Stimulated activated CD8-positive, alpha-beta memory T cell treated with anti-CD3 and anti-CD28 coated beads, Interleukin-7, amount 100 ng/mL, for 4 hours (primary cell): Measurements from ENCODE around the gene THRA.

Source experiments
- DNase-seq, 2 donors: peaks; one replicate each; pipeline ENCODE4 v3.0.0-alpha.2; 2020; ENCODE audit warnings: low read depth in 2 of 2

The THRA gene

DNA sequence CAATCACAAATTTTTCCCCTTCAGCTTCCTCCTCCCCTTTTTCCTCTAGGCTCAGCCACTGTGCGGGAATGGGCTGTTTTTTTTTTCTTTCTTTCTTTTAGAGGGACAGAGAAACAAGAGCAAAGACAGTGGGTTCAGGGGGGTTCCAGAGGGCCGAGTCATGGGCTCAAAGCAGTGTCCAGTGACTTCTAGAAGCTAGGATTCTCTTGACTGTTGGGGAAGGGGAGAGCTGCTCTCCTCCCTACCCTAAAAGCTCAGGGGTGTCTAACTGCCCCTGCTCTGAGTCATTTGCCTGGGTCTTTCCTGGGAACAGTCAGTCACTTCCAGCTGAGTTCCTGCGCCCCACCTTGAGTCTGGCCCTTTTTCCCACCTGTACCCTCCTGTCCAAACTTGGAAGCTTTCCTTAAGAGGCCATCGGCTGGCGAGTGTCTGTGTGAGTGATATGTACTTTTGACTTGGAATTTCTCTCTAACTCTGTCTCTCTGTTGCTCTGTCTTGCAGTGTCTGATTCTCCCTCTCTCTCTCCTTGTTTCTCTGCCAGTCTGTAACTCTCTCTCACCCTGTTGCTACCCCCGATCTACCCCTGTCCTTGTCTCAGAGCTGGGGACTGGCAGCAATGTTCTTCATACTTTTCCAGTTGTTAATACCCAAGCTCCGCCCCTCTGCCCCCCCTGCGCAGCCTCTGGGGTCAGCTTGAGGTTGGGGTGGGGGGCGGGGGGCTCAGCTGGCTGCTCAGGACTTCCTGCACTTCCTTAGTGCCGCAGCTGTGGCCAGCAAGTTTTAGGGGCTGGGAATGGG is 2.4 kb downstream of the THRA start:
- no peak for DNase-seq

- no peak for DNase-seq
Observed at GRCh38 chr17:40065769-40066510, 3.2 kb downstream of the THRA start.

GRCh38 chr17:40067710-40068109 is 4.9 kb downstream of the THRA start:
- no peak for DNase-seq

DNA sequence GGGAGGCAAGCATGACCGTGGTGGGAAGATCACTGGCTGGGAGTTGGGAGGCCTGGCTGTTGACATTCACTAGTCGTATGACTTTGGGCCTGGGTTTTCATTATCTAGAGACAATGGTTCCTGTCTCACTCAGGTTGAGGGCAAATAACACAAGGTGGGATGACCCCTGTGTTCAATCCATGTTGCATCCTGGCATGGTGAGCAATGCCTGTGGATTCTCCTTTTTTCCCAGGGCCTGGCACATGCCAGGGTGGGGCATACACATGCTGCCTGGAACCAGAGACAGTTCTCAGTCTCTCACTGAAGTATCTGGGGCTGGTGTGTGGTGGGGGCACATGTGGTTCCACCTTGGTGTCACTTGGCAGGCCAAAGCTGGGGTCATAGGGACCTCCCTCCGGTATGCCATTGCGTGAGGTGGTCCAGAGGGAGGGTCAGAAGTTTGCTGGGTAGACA is 5.4 kb downstream of the THRA start:
- no peak for DNase-seq

DNA sequence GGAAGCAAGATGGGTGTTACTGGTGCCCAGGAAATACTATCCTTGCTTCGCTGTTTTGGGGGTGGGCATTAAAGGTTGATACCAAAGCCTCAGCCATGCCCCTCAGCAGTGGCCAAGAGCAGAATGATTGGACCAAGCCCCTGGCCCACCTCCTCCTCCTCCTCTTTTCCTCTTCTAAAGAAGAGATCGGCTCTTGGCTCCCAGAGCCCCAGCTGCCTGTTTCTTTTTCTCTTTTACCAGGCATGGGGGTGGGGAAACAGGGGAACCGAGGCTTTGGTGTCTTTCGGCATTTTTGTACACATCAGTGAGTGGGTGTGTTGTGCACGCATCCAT is 5.8 kb downstream of the THRA start:
- DNase-seq, result no peak

DNA sequence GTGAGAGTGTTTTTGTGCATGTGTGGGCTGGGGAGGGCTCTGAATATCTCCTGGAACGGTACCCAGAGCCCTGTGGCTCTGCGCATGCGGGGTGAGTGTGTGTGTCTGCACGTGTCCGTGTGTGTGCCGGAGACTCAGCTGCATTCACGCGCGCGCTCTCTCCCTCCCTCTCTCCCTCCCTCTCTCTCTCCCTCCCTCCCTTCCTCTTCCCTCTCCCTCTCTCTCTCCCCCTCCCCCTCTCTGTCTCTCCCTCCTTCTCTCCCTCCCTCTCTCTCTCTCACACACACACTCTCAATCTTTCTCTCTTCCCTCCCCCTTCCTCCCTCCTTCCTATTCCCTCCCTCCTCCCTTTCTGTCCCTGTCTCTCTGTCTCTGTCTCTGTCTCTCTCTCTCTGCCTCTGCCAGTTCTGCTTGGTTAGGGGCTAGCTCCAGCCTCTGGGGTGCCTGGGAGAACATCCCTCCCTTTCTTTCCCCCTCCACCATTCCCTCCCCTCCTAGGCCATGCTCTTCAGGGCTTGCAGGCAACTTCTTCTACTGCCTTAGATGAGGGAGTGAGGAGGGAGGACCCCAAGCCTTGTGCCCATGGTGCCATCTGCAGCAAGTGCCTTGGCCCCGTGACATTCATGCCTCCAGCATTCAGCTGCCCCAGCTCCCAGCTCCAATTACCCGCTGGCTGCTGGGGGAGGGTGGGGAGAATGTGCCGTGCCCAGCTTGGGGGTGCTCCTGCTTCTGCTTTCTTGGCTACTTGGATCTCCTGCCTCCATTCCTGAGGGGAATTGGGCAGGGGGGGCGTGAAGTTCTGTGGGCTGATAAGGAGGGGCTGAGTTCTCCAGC is 6.4 kb downstream of the THRA start:
- DNase-seq, result peak; percentile 81 to 83

- peak in 1 of 2 donors; percentile 26 for DNase-seq
Observed at GRCh38 chr17:40069751-40070708, 7.3 kb downstream of the THRA start.

DNA sequence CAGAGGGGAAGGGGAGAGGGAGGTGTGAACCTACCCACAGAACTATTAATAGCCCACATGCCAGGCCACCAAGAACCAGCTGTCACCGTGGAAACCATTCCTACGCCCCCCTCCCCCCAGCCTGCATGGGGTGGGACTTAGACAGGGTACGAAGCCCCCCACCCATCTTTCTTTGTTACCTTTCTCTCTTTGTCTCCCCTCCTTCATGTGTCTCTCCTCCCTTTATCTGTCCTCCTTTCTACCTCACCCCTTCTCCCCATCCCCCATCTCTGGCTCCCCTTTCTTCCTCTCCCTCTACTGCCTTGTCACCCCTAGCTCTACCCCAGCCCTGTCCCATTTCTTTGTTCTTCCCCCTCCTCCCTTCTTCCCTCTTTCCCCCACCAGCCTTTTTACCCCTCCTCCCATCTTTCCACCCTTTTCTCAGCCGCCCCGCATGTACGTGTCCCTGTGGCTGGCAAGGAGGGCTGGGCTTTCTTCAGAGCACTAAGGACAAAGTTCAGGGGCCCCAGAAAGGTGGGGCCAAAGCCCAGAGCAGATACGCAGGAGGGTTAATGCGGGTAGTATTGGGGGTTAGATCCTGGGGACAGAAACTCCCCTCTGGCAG is 8.0 kb downstream of the THRA start:
- no peak for DNase-seq

- DNase-seq, result no peak
Observed at GRCh38 chr17:40071313-40072039, 8.7 kb downstream of the THRA start.

DNA sequence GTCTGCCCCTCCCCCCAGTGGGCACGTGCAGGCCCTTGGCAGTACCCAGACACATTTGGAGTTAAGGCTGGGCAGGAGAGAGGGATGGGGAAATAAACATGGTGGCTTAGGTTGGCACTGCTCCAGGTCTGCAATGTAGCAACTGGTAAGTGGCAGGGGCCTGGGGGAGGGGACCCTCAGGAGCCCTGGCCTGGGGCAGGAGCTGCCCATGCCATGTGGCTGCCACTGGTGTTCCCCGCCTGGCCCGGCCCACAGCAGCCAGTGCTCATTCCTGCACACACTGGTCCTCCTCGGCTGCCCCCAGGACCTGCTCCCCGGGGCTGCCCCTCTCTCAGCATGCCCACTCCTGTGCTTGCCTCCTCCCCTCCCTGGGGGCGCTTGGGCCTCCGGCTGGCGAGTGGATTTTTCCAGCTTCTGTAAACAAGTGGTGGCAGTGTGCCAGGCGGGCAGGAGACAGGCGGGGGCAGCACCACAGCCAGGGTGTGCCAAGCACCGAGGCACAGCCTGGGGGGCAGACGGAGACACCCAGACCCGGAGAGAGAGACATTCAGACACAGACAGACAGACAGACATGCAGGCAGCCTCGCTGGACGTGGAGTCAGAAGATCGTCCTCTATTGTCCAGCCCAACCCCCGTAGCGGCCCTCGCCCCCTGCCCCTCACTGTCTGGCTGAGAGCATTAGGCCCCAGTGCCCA is 9.4 kb downstream of the THRA start:
- DNase-seq, result no peak

- DNase-seq, result no peak
Observed at GRCh38 chr17:40072735-40073346, 10.1 kb downstream of the THRA start.

DNA sequence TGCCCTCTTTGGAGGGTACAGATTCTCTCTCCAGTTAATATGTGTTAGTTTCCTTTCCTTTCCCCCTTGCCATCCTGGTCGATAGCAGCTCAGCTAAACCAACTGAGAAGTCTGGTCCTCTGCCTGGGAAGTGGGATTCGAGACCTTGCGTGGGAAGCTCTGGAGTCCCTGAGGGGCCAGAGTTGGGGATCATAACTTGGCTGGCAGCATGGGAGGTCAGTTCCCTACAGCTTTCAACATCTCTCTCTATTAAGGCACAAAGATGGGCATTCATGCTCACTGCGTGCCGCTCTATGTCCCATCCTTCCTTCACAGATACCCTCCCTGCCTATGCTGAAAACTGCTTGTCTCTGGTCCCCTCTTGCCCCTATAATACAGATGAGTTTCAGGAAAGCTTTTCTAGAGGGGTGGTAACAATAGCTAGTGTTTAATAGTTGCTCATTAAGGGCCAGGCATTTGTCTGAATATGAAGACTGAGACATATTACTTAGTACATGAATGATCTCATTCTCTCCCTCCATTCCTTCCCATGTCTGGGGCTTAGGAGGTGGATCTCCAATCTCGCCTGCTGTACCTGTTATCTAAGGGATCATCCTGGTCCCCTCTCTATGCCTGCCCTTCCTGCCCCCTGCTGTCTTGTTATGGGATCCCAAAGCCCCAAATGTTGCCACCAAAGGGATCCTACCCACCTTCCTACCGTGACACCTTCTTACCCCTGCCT is 10.8 kb downstream of the THRA start:
- no peak for DNase-seq

- DNase-seq, result no peak
Observed at GRCh38 chr17:40074175-40074512, 11.4 kb downstream of the THRA start.

GRCh38 chr17:40074871-40075200 is 12.1 kb downstream of the THRA start:
- DNase-seq, result no peak

DNA sequence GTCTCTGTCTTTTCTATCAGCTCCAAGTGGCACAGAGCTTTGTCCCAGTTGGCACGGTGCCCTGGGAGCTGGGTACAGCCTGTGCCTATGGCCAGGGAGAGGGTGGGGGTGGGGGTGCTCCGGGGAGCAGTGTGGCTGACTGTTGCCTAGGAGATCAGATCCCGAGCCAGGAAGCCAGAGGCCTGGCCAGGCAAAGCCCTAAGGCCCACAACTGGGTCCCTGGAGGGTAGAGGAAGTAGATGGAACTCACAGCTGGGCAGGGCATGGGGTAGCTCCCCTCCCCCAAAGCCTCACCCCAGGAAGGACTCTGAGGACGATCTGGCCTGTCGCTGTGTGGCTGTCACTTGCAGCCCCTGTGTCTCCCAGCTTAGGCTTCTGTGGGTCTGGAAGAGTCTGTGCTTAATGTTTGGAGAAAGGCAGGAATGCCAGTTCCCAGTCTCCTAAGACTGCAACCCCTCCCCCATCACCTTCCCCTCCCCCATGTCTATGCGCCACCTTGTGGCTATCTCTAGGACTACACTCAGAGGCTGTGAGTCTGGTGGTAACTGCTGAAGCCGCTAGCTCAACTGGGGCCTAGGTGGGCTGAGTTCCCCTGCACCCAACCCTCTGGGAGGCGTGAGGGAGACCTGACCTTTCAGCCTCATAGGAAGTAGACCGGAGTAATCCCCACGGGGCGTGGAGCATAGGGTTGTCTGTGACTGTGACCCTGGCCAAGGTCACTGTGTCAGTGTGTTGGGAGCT is 12.6 kb downstream of the THRA start:
- DNase-seq, result peak in 1 of 2 donors; percentile 37

- no peak for DNase-seq
Observed at GRCh38 chr17:40075942-40076498, 13.3 kb downstream of the THRA start.

DNA sequence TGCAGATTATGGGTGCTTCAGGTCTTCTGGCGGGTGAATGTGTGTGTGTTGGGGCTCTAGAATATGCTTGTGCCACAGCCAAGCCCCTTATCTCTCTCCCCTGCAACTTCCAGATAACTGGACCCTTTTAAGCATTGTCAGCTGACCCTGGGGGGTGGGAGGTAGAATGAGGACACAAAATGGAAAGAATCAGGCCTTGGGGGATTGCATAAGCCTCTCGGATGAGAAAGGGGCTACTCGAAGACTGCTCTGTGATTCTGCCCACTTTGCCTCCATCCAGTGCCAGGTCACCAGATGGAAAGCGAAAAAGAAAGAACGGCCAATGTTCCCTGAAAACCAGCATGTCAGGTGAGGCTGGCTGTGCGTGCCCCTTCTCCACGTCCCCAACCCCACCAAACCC is 13.8 kb downstream of the THRA start:
- DNase-seq, result no peak

- no peak for DNase-seq
Observed at GRCh38 chr17:40079545-40079944, 16.8 kb downstream of the THRA start.
